HepG2 (cell line): ENCODE results near the gene PRSS2.

Source experiments
- MYNN ChIP-seq: sonication (generic); formaldehyde crosslinking; IDR thresholded peaks from 2 replicates; pipeline ENCODE4 v1.4.0; 2020; ENCODE audit warnings: mild to moderate bottlenecking, low read depth, missing genetic modification reagents
- NFRKB ChIP-seq: fragments of 450-650 bp; IDR thresholded peaks from 2 replicates; pipeline ENCODE4 v1.6.1; 2017
- POLR2AphosphoS5 ChIP-seq: IDR thresholded peaks from 2 replicates; pipeline ENCODE4 v1.6.1; 2012; ENCODE audit warnings: low read depth, low read length
- RFXAP ChIP-seq: sonication (generic); formaldehyde crosslinking; IDR thresholded peaks from 2 replicates; pipeline ENCODE4 v1.4.0; 2020; ENCODE audit warnings: missing genetic modification reagents, borderline replicate concordance
- ZNF549 ChIP-seq: sonication (generic); formaldehyde crosslinking; IDR thresholded peaks from 2 replicates; pipeline ENCODE4 v1.5.0; 2020; ENCODE audit warnings: missing genetic modification reagents
- TF ChIP-seq, protein P1 (sequence below): sonication (generic); formaldehyde crosslinking; IDR thresholded peaks from 2 replicates; pipeline ENCODE4 v1.5.0; 2020; ENCODE audit warnings: mild to moderate bottlenecking, missing genetic modification reagents, moderate library complexity
- TF ChIP-seq, protein P2 (sequence below): sonication (generic); formaldehyde crosslinking; IDR thresholded peaks from 2 replicates; pipeline ENCODE4 v1.4.0; 2020; ENCODE audit warnings: missing genetic modification reagents, borderline replicate concordance

DNA sequence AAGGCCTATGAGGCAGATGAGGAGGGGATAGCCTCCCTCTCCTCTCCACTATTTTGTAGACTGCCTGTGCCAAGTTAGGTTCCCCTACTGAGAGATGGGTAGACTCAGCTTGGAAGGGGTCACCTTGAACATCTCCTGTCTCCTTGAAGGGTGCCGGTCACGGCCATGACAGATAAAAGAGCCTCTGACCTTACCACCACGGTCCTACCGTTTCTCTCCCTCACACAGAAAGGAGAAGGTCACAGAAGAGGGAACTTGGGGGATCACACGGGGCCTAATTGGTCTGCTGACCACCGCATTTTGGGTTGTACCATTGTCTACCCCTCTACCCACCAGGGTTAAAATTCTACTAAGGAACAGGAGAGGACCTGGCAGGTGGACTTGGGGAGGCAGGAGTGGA is 17.0 kb downstream of the PRSS2 start:
- TF ChIP-seq, protein P1, sequence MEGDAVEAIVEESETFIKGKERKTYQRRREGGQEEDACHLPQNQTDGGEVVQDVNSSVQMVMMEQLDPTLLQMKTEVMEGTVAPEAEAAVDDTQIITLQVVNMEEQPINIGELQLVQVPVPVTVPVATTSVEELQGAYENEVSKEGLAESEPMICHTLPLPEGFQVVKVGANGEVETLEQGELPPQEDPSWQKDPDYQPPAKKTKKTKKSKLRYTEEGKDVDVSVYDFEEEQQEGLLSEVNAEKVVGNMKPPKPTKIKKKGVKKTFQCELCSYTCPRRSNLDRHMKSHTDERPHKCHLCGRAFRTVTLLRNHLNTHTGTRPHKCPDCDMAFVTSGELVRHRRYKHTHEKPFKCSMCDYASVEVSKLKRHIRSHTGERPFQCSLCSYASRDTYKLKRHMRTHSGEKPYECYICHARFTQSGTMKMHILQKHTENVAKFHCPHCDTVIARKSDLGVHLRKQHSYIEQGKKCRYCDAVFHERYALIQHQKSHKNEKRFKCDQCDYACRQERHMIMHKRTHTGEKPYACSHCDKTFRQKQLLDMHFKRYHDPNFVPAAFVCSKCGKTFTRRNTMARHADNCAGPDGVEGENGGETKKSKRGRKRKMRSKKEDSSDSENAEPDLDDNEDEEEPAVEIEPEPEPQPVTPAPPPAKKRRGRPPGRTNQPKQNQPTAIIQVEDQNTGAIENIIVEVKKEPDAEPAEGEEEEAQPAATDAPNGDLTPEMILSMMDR (CRISPR knock-in tag), result no peak
- TF ChIP-seq ZNF549 (no peak), NFRKB (no peak), RFXAP (CRISPR knock-in tag) (no peak), POLR2AphosphoS5 (no peak), MYNN (CRISPR knock-in tag) (no peak)
- TF ChIP-seq, protein P2, sequence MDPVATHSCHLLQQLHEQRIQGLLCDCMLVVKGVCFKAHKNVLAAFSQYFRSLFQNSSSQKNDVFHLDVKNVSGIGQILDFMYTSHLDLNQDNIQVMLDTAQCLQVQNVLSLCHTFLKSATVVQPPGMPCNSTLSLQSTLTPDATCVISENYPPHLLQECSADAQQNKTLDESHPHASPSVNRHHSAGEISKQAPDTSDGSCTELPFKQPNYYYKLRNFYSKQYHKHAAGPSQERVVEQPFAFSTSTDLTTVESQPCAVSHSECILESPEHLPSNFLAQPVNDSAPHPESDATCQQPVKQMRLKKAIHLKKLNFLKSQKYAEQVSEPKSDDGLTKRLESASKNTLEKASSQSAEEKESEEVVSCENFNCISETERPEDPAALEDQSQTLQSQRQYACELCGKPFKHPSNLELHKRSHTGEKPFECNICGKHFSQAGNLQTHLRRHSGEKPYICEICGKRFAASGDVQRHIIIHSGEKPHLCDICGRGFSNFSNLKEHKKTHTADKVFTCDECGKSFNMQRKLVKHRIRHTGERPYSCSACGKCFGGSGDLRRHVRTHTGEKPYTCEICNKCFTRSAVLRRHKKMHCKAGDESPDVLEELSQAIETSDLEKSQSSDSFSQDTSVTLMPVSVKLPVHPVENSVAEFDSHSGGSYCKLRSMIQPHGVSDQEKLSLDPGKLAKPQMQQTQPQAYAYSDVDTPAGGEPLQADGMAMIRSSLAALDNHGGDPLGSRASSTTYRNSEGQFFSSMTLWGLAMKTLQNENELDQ (CRISPR knock-in tag), result no peak
